Caco-2 (cell line): ENCODE measurements around the gene ANKRD52. TPM values are rescaled to one million over a fixed set of nuclear protein-coding genes. Genes with fewer than 3 reads are reported as not detected.

Experiments used
- BruUV-seq: library from RNA; stranded (reverse); fragments of 400-500 nt; replicated peaks from 2 replicates; lab custom pipeline; 2021; lab: Mats Ljungman, UMichigan
- CTCF ChIA-PET: fragments of 300-600 bp; sonication (Branson Sonifier 250); formaldehyde crosslinking; loops from one replicate; lab custom pipeline; 2022; ENCODE audit warnings: antibody characterized with exemption; lab: Charles Lee
- POLR2A ChIA-PET: fragments of 300-600 bp; sonication (Branson Sonifier 250); formaldehyde crosslinking; loops from one replicate; lab custom pipeline; 2022; ENCODE audit warnings: antibody characterized with exemption; lab: Charles Lee
- DNase-seq, 2 experiments: peaks; one replicate each; pipeline versions ENCODE4 v3.0.0 to v3.0.0-alpha.2; 2020 to 2022
- H3K27me3 ChIP-seq: replicated peaks from 2 replicates; pipeline ENCODE4 v1.6.0; 2011; ENCODE audit warnings: low read length; ENCODE audit not compliant: control insufficient read depth, insufficient read depth
- H3K36me3 ChIP-seq: 2 replicates; pipeline ENCODE4 v1.5.1; 2011; ENCODE audit warnings: low read length; ENCODE audit not compliant: control insufficient read depth, insufficient read depth
- H3K4me1 ChIP-seq: fragments of 250-450 bp; sonication (Bioruptor Pico); 2 replicates; pipeline ENCODE4 v1.5.1; 2020; ENCODE audit warnings: mild to moderate bottlenecking
- H3K4me3 ChIP-seq: 2 replicates; pipeline ENCODE4 v1.5.1; 2011; ENCODE audit warnings: low read depth, mild to moderate bottlenecking, control low read depth, low read length
- H3K9me3 ChIP-seq: fragments of 250-450 bp; sonication (Bioruptor Pico); 2 replicates; pipeline ENCODE4 v1.5.1; 2020; ENCODE audit warnings: mild to moderate bottlenecking, moderate library complexity
- H3K27ac Mint-ChIP-seq: one replicate; pipeline ENCODE4 v1.8.0; 2022; ENCODE audit warnings: mixed read lengths; ENCODE audit not compliant: unreplicated experiment
- H3K27me3 Mint-ChIP-seq: one replicate; pipeline ENCODE4 v1.8.0; 2022; ENCODE audit warnings: mixed read lengths; ENCODE audit not compliant: insufficient read depth, unreplicated experiment
- H3K36me3 Mint-ChIP-seq: one replicate; pipeline ENCODE4 v1.8.0; 2022; ENCODE audit warnings: mild to moderate bottlenecking, mixed read lengths; ENCODE audit not compliant: insufficient read depth, unreplicated experiment
- H3K4me1 Mint-ChIP-seq: one replicate; pipeline ENCODE4 v1.8.0; 2022; ENCODE audit warnings: low read depth, mixed read lengths; ENCODE audit not compliant: unreplicated experiment
- H3K4me3 Mint-ChIP-seq: one replicate; pipeline ENCODE4 v1.8.0; 2022; ENCODE audit warnings: mild to moderate bottlenecking, moderate library complexity, mixed read lengths; ENCODE audit not compliant: unreplicated experiment
- H3K9me3 Mint-ChIP-seq: one replicate; pipeline ENCODE4 v1.8.0; 2022; ENCODE audit warnings: mixed read lengths; ENCODE audit not compliant: unreplicated experiment
- CTCF ChIP-seq, 2 experiments: fragments of 200-600 bp in 1 of 2; IDR thresholded peaks; 1 replicate in 1 of 2; 2 replicates in 1 of 2; pipeline versions ENCODE4 v1.5.1 to v1.8.0; 2011 to 2022; ENCODE audit warnings: antibody characterized with exemption in 1 of 2, control low read depth in 1 of 2, inconsistent platforms in 1 of 2, low read depth in 1 of 2, low read length in 1 of 2, mild to moderate bottlenecking in 1 of 2, moderate library complexity in 1 of 2; ENCODE audit not compliant: insufficient read depth in 1 of 2, severe bottlenecking in 1 of 2, unreplicated experiment in 1 of 2
- intact Hi-C: fragments of 100-400 bp; cut with micrococcal nuclease; formaldehyde crosslinking; loops from one replicate; pipeline ENCODE4 v1.10.0; 2022; ENCODE audit not compliant: unreplicated experiment
- total RNA-seq: library from RNA; stranded (reverse); gene quantifications from 2 replicates; pipeline ENCODE4 v1.2.3, GENCODE V29; 2022

The ANKRD52 gene
- total RNA-seq, 1 experiment from 2014 or later, result 34.6 TPM

GRCh38 chr12:56299853-56300643 lies 41.9 kb upstream of the ANKRD52 start, which contains the start of gene CS:
Gene CS, minus strand, starts transcription at chr12:56300330. Its CDS starts 129 bp downstream, at chr12:56300201.
- Mint-ChIP-seq H3K36me3 (peaks cover 59% of the 10 kb centered on the region), H3K4me3 (peak within 1 kb of the TSS; percentile 94), H3K9me3 (no peaks in the 10 kb centered on the region), H3K27ac (peak within 1 kb of the TSS; percentile 95), H3K27me3 (no peaks in the 10 kb centered on the region), H3K4me1 (peaks cover 17% of the 10 kb centered on the region)
- peak within 1 kb of the TSS; percentile 63 for H3K4me3 ChIP-seq
- no peak for TF ChIP-seq CTCF (IDR thresholded peaks at IDR 0.05; ENCODE audit: insufficient read depth in 1 of 2, low read depth in 1 of 2, low read length in 1 of 2, severe bottlenecking in 1 of 2, unreplicated experiment in 1 of 2)
- H3K36me3 ChIP-seq, result no peaks in the 10 kb centered on the region
- POLR2A ChIA-PET, result interaction anchor here (0.5 to 2.0 kb wide), 6 partner anchors 16 to 175 kb away, joined by 3 to 7 read pairs (median 4); partner anchors contain the start of genes CNPY2, STAT2 and TIMELESS
- peaks cover 10% of the 10 kb centered on the region for H3K4me1 ChIP-seq
- H3K9me3 ChIP-seq, result no peaks in the 10 kb centered on the region
- CTCF ChIA-PET, result interaction anchor here (0.6 to 1.0 kb wide), 4 partner anchors 78 to 182 kb away, joined by 4 to 8 read pairs (median 4); partner anchors contain the start of genes RNF41 and ZC3H10
- no TSS peak for BruUV-seq
- intact Hi-C loops, result loop anchor here (1.0 to 2.0 kb wide), 5 partner anchors 9 to 109 kb away; partner anchors contain the start of genes COQ10A and SLC39A5
- peak; percentile 99 for DNase-seq
- no peaks in the 10 kb centered on the region for H3K27me3 ChIP-seq

DNA sequence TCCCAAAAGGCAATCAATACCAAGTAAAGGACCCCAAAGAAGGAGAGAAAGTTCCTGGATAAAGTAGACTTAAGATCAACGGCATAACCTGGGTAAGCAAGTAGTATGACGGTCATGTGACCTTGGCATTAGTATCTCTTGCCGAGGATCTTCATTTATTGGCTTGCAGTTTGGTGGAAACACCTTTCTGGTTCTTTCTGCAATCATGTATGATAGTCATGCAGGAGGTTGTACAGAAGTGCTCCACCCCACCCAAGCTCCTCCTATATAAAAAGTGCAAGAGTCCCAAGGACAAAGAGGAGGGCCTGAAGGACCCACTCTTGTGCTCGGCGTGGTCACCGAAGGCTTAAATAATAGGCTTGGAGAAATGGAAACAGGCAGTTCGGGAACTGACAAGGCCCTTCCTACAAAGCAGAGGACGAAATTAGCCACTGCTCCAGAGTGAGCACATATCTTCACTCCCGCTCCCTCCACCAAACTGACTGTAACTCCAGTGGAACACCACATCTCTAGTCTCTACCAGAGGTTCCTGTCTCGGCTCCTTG lies 41.2 kb upstream of the ANKRD52 start:
- H3K27ac Mint-ChIP-seq, result peak overlapping the region; percentile 95
- DNase-seq, result no peak
- H3K27me3 ChIP-seq, result no peaks in the 10 kb centered on the region
- ChIA-PET POLR2A (interaction anchor here (0.6 to 2.0 kb wide), 7 partner anchors 17 to 150 kb away, joined by 3 to 7 read pairs (median 4); partner anchors contain the start of genes CNPY2, RNF41, STAT2 and TIMELESS), CTCF (interaction anchor here (0.6 to 0.7 kb wide), 2 partner anchors 24 to 128 kb away, joined by 4 read pairs; no protein-coding TSS in a partner anchor)
- H3K9me3 Mint-ChIP-seq, result no peaks in the 10 kb centered on the region
- TSS peak; percentile 53 for BruUV-seq
- no peak for TF ChIP-seq CTCF (IDR thresholded peaks at IDR 0.05; ENCODE audit: insufficient read depth in 1 of 2, low read depth in 1 of 2, low read length in 1 of 2, severe bottlenecking in 1 of 2, unreplicated experiment in 1 of 2)
- peaks cover 52% of the 10 kb centered on the region for H3K36me3 Mint-ChIP-seq
- intact Hi-C loops, result no loop called here
- peak overlapping the region; percentile 94 for H3K4me3 Mint-ChIP-seq
- no peaks in the 10 kb centered on the region for H3K36me3 ChIP-seq
- H3K4me3 ChIP-seq, result peak overlapping the region; percentile 63
- H3K4me1 ChIP-seq, result peaks cover 10% of the 10 kb centered on the region
- H3K9me3 ChIP-seq, result no peaks in the 10 kb centered on the region
- peaks cover 17% of the 10 kb centered on the region for H3K4me1 Mint-ChIP-seq
- no peaks in the 10 kb centered on the region for H3K27me3 Mint-ChIP-seq

- BruUV-seq, result no TSS peak
- no peak for TF ChIP-seq CTCF (IDR thresholded peaks at IDR 0.05; ENCODE audit: insufficient read depth in 1 of 2, low read depth in 1 of 2, low read length in 1 of 2, severe bottlenecking in 1 of 2, unreplicated experiment in 1 of 2)
- Mint-ChIP-seq H3K27ac (peak overlapping the region; percentile 95), H3K27me3 (no peaks in the 10 kb centered on the region), H3K4me1 (peaks cover 17% of the 10 kb centered on the region), H3K9me3 (no peaks in the 10 kb centered on the region), H3K4me3 (peak overlapping the region; percentile 94), H3K36me3 (peaks cover 54% of the 10 kb centered on the region)
- intact Hi-C loops, result no loop called here
- Histone ChIP-seq H3K4me3 (peak overlapping the region; percentile 63), H3K4me1 (peaks cover 11% of the 10 kb centered on the region), H3K9me3 (no peaks in the 10 kb centered on the region), H3K27me3 (no peaks in the 10 kb centered on the region), H3K36me3 (no peaks in the 10 kb centered on the region)
- ChIA-PET POLR2A (interaction anchor here (0.6 to 2.0 kb wide), 4 partner anchors 18 to 151 kb away, joined by 3 to 7 read pairs (median 4); partner anchors contain the start of genes CNPY2, RNF41 and TIMELESS), CTCF (interaction anchor here (0.6 kb wide), 1 partner anchor 23 kb away, joined by 4 read pairs; no protein-coding TSS in a partner anchor)
- no peak for DNase-seq
Observed at GRCh38 chr12:56298828-56299227, 40.6 kb upstream of the ANKRD52 start.
